ENCODE data around the gene EEF1A2.

- no peak for TF ChIP-seq CTCF (IDR thresholded peaks at IDR 0.05)
- no peak for TF ChIP-seq POLR2A (IDR thresholded peaks at IDR 0.05)
These were observed 54.3 kb downstream of the EEF1A2 start for GRCh38 chr20:63444548-63444947.

All from transverse colon (tissue), 3 donors.